ENCODE data around the gene NTSR2. TPM values are rescaled to one million over a fixed set of nuclear protein-coding genes. Genes with fewer than 3 reads are reported as not detected.

Gene NTSR2
- total and polyA plus RNA-seq, 4 donors: not detected

- no peak for TF ChIP-seq GABPA (IDR thresholded peaks at IDR 0.05 in 1 of 2, conservative IDR thresholded peaks at IDR 0.05 in 1 of 2)
Observed at GRCh38 chr2:11716689-11717321, 46.8 kb upstream of the NTSR2 start (continued).

- no peak for DNase-seq (ENCODE audit: low spot score)
- Histone ChIP-seq H3K4me1 (ENCODE audit: control insufficient read depth in 4 of 4, insufficient read depth in 4 of 4, low read length in 3 of 4) (peaks cover 2 to 21% (median 15%) of the 10 kb centered on the region in 4 donors), H3K36me3 (ENCODE audit: control insufficient read depth in 4 of 4, insufficient read depth in 3 of 4, low read depth in 1 of 4, low read length in 3 of 4) (no peaks in the 10 kb centered on the region), H3K4me3 (ENCODE audit: low read depth in 1 of 3, low read length in 3 of 3) (peak overlapping the region; percentile 33 to 39 (median 36)), H3K9ac (ENCODE audit: low read depth in 1 of 2, low read length in 2 of 2) (peak overlapping the region; percentile 42 to 61), H3K27ac (ENCODE audit: low read depth in 1 of 2, low read length in 2 of 2) (peak overlapping the region; percentile 88 to 92), H3K9me3 (ENCODE audit: control insufficient read depth in 4 of 4, low read length in 3 of 4) (no peaks in the 10 kb centered on the region), H3K27me3 (ENCODE audit: control insufficient read depth in 4 of 4, insufficient read depth in 4 of 4, low read length in 3 of 4) (no peaks in the 10 kb centered on the region)
- WGBS: 44% methylated on average over 12 of the region's 12 CpGs
- peak; percentile 84 for TF ChIP-seq HNF4G (IDR thresholded peaks at IDR 0.05)
- peak; percentile 83 for TF ChIP-seq MAX (IDR thresholded peaks at IDR 0.05)
- no peak for TF ChIP-seq ATF3 (IDR thresholded peaks at IDR 0.05)
- TF ChIP-seq ZBTB33 (IDR thresholded peaks at IDR 0.05): no peak
- peak; percentile 89 for TF ChIP-seq REST (IDR thresholded peaks at IDR 0.05)
- TF ChIP-seq CTCF (IDR thresholded peaks at IDR 0.05; ENCODE audit: low read depth, low read length, missing input control): no peak
- TF ChIP-seq JUND (IDR thresholded peaks at IDR 0.05): peak in 1 of 2 donors; percentile 26
- no peak for TF ChIP-seq GABPA (IDR thresholded peaks at IDR 0.05 in 1 of 2, conservative IDR thresholded peaks at IDR 0.05 in 1 of 2)
- peak; percentile 36 for TF ChIP-seq FOXA2 (IDR thresholded peaks at IDR 0.05)
- peak; percentile 80 for TF ChIP-seq SP1 (IDR thresholded peaks at IDR 0.05)
- peak; percentile 63 for TF ChIP-seq YY1 (IDR thresholded peaks at IDR 0.05)
- no peak for TF ChIP-seq NR2F2 (IDR thresholded peaks at IDR 0.05)
- peak; percentile 36 for TF ChIP-seq TAF1 (conservative IDR thresholded peaks at IDR 0.05)
- TF ChIP-seq RAD21 (IDR thresholded peaks at IDR 0.05): peak; percentile 66 to 69
- peak; percentile 58 to 83 for TF ChIP-seq RXRA (IDR thresholded peaks at IDR 0.05)
- peak; percentile 95 to 96 for TF ChIP-seq HNF4A (conservative IDR thresholded peaks at IDR 0.05)
Observed at GRCh38 chr2:11715987-11716652, 46.1 kb upstream of the NTSR2 start.
